Neural cell (in vitro differentiated cells): ENCODE measurements around the gene OR9A2.

Experiments
- EZH2 ChIP-seq: fragments of 200-600, 300-800 bp; shearing (Covaris generic), sonication (generic); IDR thresholded peaks from 2 replicates; pipeline ENCODE4 v1.6.1; 2014; ENCODE audit warnings: antibody characterized with exemption, low read length, borderline replicate concordance, mild to moderate bottlenecking; ENCODE audit not compliant: insufficient read depth, poor library complexity, severe bottlenecking
- POLR2AphosphoS5 ChIP-seq: IDR thresholded peaks from 2 replicates; pipeline ENCODE4 v1.6.1; 2012
- RAD21 ChIP-seq: fragments of 450-650 bp; conservative IDR thresholded peaks from 2 replicates; pipeline ENCODE4 v1.6.1; 2014; ENCODE audit warnings: antibody characterized with exemption, mild to moderate bottlenecking, moderate library complexity
- TF ChIP-seq, protein P1 (sequence below): fragments of 450-650 bp; IDR thresholded peaks from 2 replicates; pipeline ENCODE4 v1.5.1; 2014; ENCODE audit warnings: antibody characterized with exemption, mild to moderate bottlenecking, moderate library complexity; ENCODE audit not compliant: poor library complexity, severe bottlenecking

GRCh38 chr7:143023047-143023446 is 3.9 kb downstream of the OR9A2 start:
- TF ChIP-seq, protein P1, sequence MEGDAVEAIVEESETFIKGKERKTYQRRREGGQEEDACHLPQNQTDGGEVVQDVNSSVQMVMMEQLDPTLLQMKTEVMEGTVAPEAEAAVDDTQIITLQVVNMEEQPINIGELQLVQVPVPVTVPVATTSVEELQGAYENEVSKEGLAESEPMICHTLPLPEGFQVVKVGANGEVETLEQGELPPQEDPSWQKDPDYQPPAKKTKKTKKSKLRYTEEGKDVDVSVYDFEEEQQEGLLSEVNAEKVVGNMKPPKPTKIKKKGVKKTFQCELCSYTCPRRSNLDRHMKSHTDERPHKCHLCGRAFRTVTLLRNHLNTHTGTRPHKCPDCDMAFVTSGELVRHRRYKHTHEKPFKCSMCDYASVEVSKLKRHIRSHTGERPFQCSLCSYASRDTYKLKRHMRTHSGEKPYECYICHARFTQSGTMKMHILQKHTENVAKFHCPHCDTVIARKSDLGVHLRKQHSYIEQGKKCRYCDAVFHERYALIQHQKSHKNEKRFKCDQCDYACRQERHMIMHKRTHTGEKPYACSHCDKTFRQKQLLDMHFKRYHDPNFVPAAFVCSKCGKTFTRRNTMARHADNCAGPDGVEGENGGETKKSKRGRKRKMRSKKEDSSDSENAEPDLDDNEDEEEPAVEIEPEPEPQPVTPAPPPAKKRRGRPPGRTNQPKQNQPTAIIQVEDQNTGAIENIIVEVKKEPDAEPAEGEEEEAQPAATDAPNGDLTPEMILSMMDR, result no peak
- TF ChIP-seq EZH2 (no peak), POLR2AphosphoS5 (no peak), RAD21 (no peak)
